ENCODE data around the gene POLK.

- TF ChIP-seq, protein P1, sequence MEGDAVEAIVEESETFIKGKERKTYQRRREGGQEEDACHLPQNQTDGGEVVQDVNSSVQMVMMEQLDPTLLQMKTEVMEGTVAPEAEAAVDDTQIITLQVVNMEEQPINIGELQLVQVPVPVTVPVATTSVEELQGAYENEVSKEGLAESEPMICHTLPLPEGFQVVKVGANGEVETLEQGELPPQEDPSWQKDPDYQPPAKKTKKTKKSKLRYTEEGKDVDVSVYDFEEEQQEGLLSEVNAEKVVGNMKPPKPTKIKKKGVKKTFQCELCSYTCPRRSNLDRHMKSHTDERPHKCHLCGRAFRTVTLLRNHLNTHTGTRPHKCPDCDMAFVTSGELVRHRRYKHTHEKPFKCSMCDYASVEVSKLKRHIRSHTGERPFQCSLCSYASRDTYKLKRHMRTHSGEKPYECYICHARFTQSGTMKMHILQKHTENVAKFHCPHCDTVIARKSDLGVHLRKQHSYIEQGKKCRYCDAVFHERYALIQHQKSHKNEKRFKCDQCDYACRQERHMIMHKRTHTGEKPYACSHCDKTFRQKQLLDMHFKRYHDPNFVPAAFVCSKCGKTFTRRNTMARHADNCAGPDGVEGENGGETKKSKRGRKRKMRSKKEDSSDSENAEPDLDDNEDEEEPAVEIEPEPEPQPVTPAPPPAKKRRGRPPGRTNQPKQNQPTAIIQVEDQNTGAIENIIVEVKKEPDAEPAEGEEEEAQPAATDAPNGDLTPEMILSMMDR (IDR thresholded peaks at IDR 0.05), result no peak
- no peak for TF ChIP-seq POLR2A (IDR thresholded peaks at IDR 0.05)
Observed at GRCh38 chr5:75536147-75536546, 24.5 kb downstream of the POLK start.
